ENCODE measurements around the gene PACS1.

- TF ChIP-seq CTCF (IDR thresholded peaks at IDR 0.05) (no peak), POLR2A (IDR thresholded peaks at IDR 0.05) (no peak)
Observed at GRCh38 chr11:66076561-66076960, 6.5 kb downstream of the PACS1 start.
